HS-5 (cell line): ENCODE data around the gene OCIAD2.
"Not testable (repeated sequence)": the region's sequence is repeated elsewhere in the genome, so short reads cannot be mapped to it uniquely, and the experiment has no call there.

Experiments
- DNase-seq: peaks from one replicate; pipeline ENCODE4 v3.0.0-alpha.2; 2012; ENCODE audit warnings: low read depth

Gene OCIAD2, protein sequence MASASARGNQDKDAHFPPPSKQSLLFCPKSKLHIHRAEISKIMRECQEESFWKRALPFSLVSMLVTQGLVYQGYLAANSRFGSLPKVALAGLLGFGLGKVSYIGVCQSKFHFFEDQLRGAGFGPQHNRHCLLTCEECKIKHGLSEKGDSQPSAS

GRCh38 chr4:48906206-48907173 is at the start of gene OCIAD2:
OCIAD2 (minus strand) TSS chr4:48906774; CDS start chr4:48904549, 2,225 bp downstream.
- no peak for DNase-seq

DNA sequence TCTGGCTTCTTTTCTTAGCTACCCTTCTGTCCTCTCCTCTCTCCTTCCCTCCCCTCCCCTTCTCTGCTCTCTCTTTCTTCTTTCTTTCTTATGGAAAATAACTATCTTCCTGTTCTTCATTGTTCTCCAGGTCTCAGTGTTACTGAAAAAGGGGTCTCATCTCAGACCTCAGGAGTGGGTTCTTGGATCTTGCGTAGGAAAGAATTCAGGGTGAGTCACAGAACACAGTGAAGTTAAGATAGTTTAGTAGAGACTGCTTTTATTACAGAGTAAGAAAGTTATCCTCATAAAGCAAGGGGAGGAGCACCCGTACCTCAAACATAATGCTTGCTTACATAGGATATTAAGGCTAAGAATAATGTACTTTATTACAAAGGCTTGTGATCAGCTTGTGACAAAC is 47.7 kb upstream of the OCIAD2 start:
- no peak for DNase-seq

GRCh38 chr4:48949518-48950219 is 43.1 kb upstream of the OCIAD2 start:
- peak; percentile 80 for DNase-seq

DNA sequence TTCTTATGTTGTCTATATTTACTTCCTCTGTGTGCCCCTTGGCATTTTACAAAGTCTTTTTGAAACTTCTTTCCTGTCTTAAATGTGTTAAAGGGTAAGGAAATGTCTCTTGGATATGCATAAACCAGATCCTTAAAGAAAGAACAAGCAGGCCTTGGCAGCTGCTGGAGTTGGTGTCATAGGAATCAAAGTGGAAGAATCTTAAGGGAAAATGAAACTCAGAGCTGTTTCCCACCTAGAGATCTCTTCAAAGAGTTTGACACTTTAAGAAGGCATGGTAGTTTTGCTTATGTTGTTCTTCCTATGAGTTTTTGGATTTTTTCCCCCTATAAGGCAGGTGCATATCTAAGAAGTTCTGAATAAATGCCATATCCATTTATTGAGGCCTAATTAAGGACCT is 42.5 kb upstream of the OCIAD2 start:
- no peak for DNase-seq

GRCh38 chr4:48947731-48948130 is 41.2 kb upstream of the OCIAD2 start:
- DNase-seq: no peak

- DNase-seq: no peak
Measured at GRCh38 chr4:48945981-48946380, 39.4 kb upstream of the OCIAD2 start.

- DNase-seq: no peak
Measured at GRCh38 chr4:48944756-48945241, 38.2 kb upstream of the OCIAD2 start.

DNA sequence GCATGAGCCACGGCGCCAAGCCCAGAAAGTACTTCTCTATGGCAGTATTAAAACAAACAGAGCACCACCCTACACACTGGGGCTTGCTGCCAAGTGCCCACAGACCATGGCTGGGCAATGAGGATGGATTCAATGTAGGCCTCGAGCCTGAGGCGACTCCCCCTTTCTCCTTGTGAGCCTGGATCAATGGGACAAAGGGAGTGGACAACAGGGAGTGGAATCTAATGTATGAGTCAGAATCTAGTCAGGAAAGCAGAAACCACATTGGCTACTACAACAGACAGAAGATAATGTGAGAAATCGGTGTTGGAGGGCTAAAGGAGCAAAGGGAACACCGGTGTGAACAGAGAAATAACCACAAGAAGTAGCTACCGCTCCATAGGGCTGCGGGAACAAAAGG is 37.7 kb upstream of the OCIAD2 start:
- no peak for DNase-seq

DNA sequence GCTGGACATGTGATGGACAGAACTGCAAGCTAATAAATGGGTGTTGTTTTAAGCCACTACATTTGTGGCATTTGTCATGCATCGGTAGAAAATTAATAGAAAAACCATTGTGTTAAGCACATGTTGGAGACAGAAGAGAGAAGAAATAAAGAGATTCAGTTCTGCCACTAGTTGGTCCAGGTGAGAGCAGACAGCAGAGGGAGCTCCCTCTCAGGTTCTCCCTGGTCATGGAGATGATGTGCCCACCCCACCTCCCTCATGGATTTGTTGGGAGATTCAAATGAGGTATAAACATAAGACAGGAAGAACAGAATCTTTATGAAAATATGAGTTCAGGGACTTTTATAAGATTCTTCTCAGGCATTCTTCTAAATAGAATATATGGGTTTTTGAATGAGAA is 36.8 kb upstream of the OCIAD2 start:
- no peak for DNase-seq

DNA sequence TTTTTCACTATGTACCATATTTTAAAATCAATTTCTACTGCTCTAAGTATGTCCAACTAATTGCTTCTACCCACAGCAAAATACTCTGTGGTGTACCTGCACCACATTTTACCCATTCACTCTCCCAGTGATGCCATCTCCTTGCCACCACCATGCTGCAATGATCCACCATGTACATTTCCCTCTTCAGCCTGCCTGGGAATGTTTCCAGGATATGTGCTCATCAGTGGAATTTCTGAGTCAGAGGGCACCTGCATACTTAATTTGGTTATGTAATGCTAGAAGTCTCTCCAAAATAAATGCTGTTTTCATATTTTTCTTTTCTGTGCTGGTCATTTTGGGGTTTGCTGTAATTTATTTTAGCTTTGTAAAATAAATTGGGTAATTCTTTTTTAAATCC is 33.2 kb upstream of the OCIAD2 start:
- peak; percentile 71 for DNase-seq

DNA sequence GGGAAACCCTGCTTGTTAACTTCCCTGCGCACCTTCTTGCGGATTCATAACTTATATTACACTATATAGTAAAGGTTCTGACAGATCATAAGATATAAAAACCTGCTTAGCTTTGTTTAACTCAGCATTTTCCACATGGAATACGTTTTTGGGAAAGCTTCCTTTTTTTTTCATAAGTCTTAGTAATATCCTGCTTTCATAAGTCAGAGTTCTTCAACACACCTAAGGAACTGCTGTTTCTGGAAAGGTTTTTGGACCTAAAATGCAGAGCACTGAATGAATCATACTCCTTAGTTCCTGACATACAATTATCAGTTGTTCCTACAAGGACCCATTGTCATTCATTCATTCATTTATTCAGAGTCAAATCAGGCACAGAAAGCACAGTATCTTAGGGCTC is 32.3 kb upstream of the OCIAD2 start:
- DNase-seq: no peak

- no peak for DNase-seq
Measured at GRCh38 chr4:48937033-48937432, 30.5 kb upstream of the OCIAD2 start.

DNA sequence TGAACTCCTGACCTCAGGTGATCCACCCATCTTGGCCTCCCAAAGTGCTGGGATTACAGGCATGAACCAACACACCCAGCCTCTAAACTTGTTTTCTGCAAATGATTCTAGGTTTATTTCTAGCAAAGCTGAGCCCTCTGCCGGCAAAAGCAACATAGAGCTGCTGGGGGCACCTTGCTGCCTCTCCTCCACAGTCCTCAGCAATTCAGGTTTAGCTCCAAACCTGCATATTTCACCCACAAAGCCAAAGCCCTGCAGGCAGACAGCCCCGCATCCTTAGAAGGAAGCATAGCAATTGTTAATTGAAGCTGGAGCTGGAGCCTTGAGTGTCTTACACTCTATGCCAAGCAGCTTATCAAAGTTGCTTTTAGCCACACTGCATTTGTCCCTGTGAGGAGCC is 24.9 kb upstream of the OCIAD2 start:
- no peak for DNase-seq

GRCh38 chr4:48930654-48931053 is 24.1 kb upstream of the OCIAD2 start:
- DNase-seq: no peak

DNA sequence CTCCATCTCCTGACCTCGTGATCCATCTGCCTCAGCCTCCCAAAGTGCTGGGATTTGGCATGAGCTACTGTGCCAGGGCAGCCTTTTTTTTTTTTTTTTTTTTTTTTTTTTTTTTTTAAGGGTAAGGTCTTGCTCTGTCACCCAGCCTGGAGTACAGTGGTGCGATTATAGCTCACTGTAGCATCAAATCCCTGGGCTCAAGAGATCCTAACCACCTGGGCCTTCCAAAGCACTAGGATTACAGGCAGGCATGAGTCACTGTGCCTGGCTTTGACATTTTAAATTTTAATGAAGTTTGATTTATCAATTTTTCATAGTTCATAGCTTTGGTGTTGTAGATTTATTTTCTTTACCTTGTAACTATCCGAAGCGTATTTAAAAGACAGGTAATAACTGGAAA is 17.8 kb upstream of the OCIAD2 start:
- no peak for DNase-seq

GRCh38 chr4:48923065-48923464 is 16.5 kb upstream of the OCIAD2 start:
- not testable (repeated sequence) for DNase-seq

GRCh38 chr4:48914311-48914710 is 7.7 kb upstream of the OCIAD2 start:
- DNase-seq: no peak

DNA sequence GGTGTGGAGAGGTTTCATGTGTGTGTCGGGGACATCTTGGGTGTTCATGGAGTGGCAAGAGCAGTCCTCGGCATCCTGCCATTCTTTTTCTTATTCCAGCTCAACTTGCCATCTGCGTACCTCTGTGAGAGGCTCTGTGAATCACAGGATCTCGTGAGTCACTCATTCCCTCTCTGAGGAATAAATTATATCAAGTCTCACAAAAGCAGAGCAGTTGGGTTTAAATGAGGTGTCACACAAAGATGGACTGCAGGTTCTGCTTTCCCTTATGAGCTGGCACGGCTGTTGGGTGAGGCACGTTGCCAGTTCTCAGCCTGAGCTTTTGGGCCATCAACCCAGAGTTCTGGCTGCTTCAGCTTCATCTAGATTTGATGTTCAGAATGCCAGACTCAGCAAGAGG is 6.8 kb upstream of the OCIAD2 start:
- peak; percentile 89 for DNase-seq

- no peak for DNase-seq
Measured at GRCh38 chr4:48912349-48912748, 5.8 kb upstream of the OCIAD2 start.

GRCh38 chr4:48910511-48910910 is 3.9 kb upstream of the OCIAD2 start:
- DNase-seq: no peak

DNA sequence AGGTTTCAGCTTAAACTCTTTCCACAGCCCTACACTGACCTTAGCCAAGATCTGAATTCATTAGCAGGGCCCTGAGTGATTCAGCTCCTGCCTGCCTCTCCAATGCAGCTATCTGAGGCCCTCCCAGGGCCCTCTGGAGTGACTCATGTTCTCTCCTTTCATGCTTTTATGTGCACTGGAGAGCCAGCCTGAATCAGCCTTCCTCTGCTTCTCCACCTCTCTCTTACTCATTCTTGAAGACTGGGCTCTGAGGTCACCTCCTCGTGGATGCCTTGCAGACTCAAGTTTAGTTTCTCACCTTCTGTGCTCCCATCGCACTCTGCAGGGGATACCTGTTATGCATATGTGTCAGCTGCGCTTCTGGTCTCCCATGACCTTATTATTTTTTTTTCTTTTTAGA is 3.1 kb upstream of the OCIAD2 start:
- DNase-seq: peak; percentile 93

DNA sequence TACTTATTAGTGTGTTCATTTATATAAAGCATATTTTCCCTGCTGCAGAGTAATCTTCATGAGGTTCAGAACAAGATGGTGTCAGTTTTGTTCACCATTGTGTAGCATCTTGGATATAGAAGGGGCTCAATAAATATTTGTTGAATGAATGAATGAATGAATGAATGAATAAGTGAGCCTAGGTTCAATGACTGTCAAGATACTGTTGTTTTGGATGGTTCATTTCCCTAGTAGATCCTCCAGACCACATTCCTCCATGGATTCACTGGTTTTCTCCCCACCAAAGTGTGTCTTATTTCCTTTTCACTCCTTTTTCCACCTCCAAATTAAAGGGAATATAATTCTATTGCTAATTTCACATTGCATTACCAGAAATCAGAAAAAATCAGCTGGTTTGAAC is 2.1 kb upstream of the OCIAD2 start:
- DNase-seq: no peak
